ENCODE measurements around the gene CALHM6. TPM values are rescaled to one million over a fixed set of nuclear protein-coding genes. Genes with fewer than 3 reads are reported as not detected.

CALHM6 gene
- total RNA-seq, 1 donor: 0.18 TPM

- DNase-seq (ENCODE audit: low read depth): peak; percentile 51
- no peak overlapping the region for H3K4me3 ChIP-seq (ENCODE audit: low read depth, low read length)
- no peak for TF ChIP-seq CTCF (IDR thresholded peaks at IDR 0.05; ENCODE audit: insufficient read depth, low read length)
These were observed 38.9 kb upstream of the CALHM6 start for GRCh38 chr6:116422238-116422637.

GRCh38 chr6:116424001-116424400 lies 37.2 kb upstream of the CALHM6 start:
- peak; percentile 37 for DNase-seq (ENCODE audit: low read depth)
- H3K4me3 ChIP-seq (ENCODE audit: low read depth, low read length): no peak overlapping the region
- TF ChIP-seq CTCF (IDR thresholded peaks at IDR 0.05; ENCODE audit: insufficient read depth, low read length): no peak

- TF ChIP-seq CTCF (IDR thresholded peaks at IDR 0.05; ENCODE audit: insufficient read depth, low read length): no peak
- DNase-seq (ENCODE audit: low read depth): no peak
These were observed 34.6 kb upstream of the CALHM6 start for GRCh38 chr6:116426551-116426950.

GRCh38 chr6:116429111-116429510 lies 32.1 kb upstream of the CALHM6 start:
- no peak for TF ChIP-seq CTCF (IDR thresholded peaks at IDR 0.05; ENCODE audit: insufficient read depth, low read length)
- DNase-seq (ENCODE audit: low read depth): no peak
- no peak overlapping the region for H3K4me3 ChIP-seq (ENCODE audit: low read depth, low read length)

More at GRCh38 chr6:116426551-116426950, 34.6 kb upstream of the CALHM6 start:
- no peak overlapping the region for H3K4me3 ChIP-seq (ENCODE audit: low read depth, low read length)

GRCh38 chr6:116430860-116431259 lies 30.3 kb upstream of the CALHM6 start:
- no peak overlapping the region for H3K4me3 ChIP-seq (ENCODE audit: low read depth, low read length)
- DNase-seq (ENCODE audit: low read depth): no peak
- TF ChIP-seq CTCF (IDR thresholded peaks at IDR 0.05; ENCODE audit: insufficient read depth, low read length): no peak

- TF ChIP-seq CTCF (IDR thresholded peaks at IDR 0.05; ENCODE audit: insufficient read depth, low read length): no peak
- no peak for DNase-seq (ENCODE audit: low read depth)
- no peak overlapping the region for H3K4me3 ChIP-seq (ENCODE audit: low read depth, low read length)
These were observed 29.1 kb upstream of the CALHM6 start for GRCh38 chr6:116431964-116432595.

GRCh38 chr6:116433206-116433712 lies 27.9 kb upstream of the CALHM6 start:
- H3K4me3 ChIP-seq (ENCODE audit: low read depth, low read length): no peak overlapping the region
- no peak for TF ChIP-seq CTCF (IDR thresholded peaks at IDR 0.05; ENCODE audit: insufficient read depth, low read length)
- no peak for DNase-seq (ENCODE audit: low read depth)
